Breast epithelium (tissue), 3 donors: Measurements from ENCODE around the gene MYH7.

Experiments
- CTCF ChIP-seq, 3 donors: fragments of 450-650 bp; IDR thresholded peaks; one replicate each; pipeline ENCODE4 v1.5.1; 2016 to 2017; ENCODE audit warnings: antibody characterized with exemption in 3 of 3, mild to moderate bottlenecking in 3 of 3, moderate library complexity in 3 of 3
- POLR2A ChIP-seq: fragments of 450-650 bp; IDR thresholded peaks from one replicate; pipeline ENCODE4 v1.6.1; 2016; ENCODE audit warnings: antibody characterized with exemption, mild to moderate bottlenecking, moderate library complexity
- POLR2AphosphoS5 ChIP-seq, 3 donors: sonication (generic); formaldehyde crosslinking; IDR thresholded peaks; one replicate each; pipeline ENCODE4 v1.6.1; 2017; ENCODE audit warnings: antibody characterized with exemption in 3 of 3

GRCh38 chr14:23438101-23438971 is 2.9 kb upstream of the MYH7 start:
- TF ChIP-seq CTCF (IDR thresholded peaks at IDR 0.05) (no peak), POLR2AphosphoS5 (IDR thresholded peaks at IDR 0.05) (no peak), POLR2A (no peak)
